Ishikawa (cell line): ENCODE data around the gene NETO2.

Experiments
- CEBPB ChIP-seq: IDR thresholded peaks from 2 replicates; pipeline ENCODE4 v1.6.1; 2012
- CREB1 ChIP-seq: IDR thresholded peaks from 2 replicates; pipeline ENCODE4 v1.6.1; 2012; ENCODE audit warnings: low read depth
- EGR1 ChIP-seq: IDR thresholded peaks from 2 replicates; pipeline ENCODE4 v1.6.1; 2012
- EP300 ChIP-seq: IDR thresholded peaks from 2 replicates; pipeline ENCODE4 v1.6.1; 2012; ENCODE audit warnings: borderline replicate concordance
- FOXM1 ChIP-seq: IDR thresholded peaks from 2 replicates; pipeline ENCODE4 v1.6.1; 2012; ENCODE audit warnings: low read depth, borderline replicate concordance
- NFIC ChIP-seq: IDR thresholded peaks from 2 replicates; pipeline ENCODE4 v1.6.1; 2012
- RAD21 ChIP-seq: IDR thresholded peaks from 2 replicates; pipeline ENCODE4 v1.6.1; 2012; ENCODE audit warnings: low read depth
- TAF1 ChIP-seq: IDR thresholded peaks from 2 replicates; pipeline ENCODE4 v1.6.1; 2012; ENCODE audit warnings: low read depth, mild to moderate bottlenecking
- TCF12 ChIP-seq: IDR thresholded peaks from 2 replicates; pipeline ENCODE4 v1.6.1; 2012; ENCODE audit warnings: low read depth
- TEAD4 ChIP-seq: IDR thresholded peaks from 2 replicates; pipeline ENCODE4 v1.6.1; 2012
- YY1 ChIP-seq: IDR thresholded peaks from 2 replicates; pipeline ENCODE4 v1.6.1; 2012; ENCODE audit warnings: low read depth
- ZBTB7A ChIP-seq: IDR thresholded peaks from 2 replicates; pipeline ENCODE4 v1.6.1; 2012; ENCODE audit warnings: low read depth
- TF ChIP-seq, protein P1 (sequence below): IDR thresholded peaks from 2 replicates; pipeline ENCODE4 v1.6.1; 2012
- TF ChIP-seq, protein P2 (sequence below): IDR thresholded peaks from 2 replicates; pipeline ENCODE4 v1.6.1; 2012
- TF ChIP-seq, protein P3 (sequence below): IDR thresholded peaks from 2 replicates; pipeline ENCODE4 v1.6.1; 2012; ENCODE audit warnings: low read depth, mild to moderate bottlenecking

NETO2 gene

DNA sequence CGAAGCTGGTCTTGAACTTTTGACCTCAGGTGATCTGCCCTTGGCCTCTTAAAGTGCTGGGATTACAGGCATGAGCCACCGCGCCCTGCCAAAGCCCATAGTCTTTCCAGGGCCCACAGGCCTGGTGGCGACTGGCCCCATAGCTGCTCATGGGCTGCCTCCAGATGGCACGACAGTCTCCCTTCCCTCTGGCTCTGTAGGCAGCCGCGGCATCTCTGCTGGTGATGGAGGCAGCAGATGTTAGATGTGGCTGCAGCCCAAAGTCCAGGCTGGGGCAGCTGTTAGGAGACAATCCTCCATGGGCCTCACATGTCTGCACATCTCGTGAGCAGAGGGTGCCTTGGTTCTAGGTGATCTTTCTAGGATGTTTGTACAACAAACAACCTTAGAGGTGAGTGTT, 100.5 kb downstream of the NETO2 start:
- no peak for TF ChIP-seq RAD21
- no peak for TF ChIP-seq FOXM1
- TF ChIP-seq ZBTB7A = no peak
- no peak for TF ChIP-seq TEAD4
- no peak for TF ChIP-seq EGR1

DNA sequence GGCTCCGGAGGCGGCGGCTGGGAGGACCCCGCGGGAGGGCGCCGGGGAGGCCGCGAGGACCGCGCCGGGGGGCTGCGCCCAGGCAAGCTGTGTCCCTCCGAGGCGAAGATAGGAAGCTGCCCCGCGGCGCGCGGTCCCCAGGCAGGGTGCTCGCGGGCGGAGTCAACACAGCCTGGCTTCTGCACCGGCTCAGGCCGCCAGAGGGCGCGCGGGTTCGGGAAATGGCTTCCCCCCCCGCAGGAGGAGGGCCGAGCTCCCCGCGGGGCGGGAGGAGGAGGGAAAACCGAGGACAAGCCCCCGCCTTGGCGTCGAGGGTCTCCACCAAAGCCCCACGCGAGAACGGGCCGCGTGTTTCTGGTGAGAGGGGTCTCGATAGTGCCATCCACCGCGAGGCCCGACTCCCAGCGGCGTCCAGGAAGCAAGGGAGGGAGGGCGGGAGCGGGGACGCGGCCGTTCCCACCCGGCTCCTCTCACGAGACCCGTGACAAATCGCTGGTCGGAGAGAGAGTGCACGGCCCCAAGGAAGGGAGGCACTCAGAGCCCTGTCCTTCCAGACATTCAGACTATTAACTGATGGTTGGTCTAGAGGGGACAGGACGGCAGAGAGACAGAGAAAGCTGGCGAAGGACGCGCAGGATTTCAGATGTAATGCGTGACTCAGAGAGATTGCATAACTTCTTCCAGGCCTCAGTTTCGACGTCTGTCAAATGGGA, 105.8 kb downstream of the NETO2 start:
- TF ChIP-seq ZBTB7A (peak; percentile 32; the same call in 1 of the 2 replicates), CREB1 (no peak), YY1 (peak; percentile 60), RAD21 (peak; percentile 83), CEBPB (peak; percentile 88)
- TF ChIP-seq, protein P1, sequence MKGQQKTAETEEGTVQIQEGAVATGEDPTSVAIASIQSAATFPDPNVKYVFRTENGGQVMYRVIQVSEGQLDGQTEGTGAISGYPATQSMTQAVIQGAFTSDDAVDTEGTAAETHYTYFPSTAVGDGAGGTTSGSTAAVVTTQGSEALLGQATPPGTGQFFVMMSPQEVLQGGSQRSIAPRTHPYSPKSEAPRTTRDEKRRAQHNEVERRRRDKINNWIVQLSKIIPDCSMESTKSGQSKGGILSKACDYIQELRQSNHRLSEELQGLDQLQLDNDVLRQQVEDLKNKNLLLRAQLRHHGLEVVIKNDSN = no peak
- TF ChIP-seq, protein P2, sequence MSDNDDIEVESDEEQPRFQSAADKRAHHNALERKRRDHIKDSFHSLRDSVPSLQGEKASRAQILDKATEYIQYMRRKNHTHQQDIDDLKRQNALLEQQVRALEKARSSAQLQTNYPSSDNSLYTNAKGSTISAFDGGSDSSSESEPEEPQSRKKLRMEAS = peak; percentile 55; the same call in 1 of the 2 replicates

DNA sequence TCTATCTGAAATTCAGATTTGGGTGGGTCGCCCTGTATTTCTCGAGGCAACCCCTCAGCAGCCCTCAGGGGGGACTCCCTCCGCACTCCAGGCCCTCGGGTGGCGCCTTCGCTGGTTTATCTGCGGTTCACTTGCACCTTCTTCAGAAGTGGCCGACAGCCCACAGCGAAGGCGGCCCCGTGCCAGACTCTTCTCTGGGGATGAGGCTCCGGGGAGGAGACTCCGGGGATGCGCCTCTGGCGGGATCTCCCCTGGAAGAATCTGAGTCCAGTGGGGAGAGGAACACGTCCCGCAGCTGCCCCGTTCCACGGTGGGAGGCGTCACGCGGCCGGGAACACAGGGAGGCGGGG, 106.4 kb downstream of the NETO2 start:
- TF ChIP-seq TEAD4 = no peak

DNA sequence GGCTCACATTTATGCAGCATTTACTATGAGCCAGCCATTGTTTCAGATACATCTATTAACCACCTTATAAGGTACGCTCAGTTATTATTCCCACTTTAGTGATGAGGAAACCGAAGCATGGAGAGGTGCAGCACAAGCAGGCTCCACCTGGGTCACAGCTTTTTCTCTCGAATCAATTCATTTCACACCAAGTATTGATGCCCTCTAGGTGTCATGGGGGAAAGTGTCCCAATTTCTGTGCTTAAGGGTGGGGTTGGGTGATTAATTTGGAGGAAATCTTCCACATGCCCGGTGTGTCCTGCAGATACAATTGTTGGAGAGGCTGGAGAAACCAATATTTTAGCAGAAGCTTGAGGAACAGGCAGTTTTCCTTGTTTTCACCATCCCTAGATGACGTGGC, 107.5 kb downstream of the NETO2 start:
- TF ChIP-seq TCF12 (no peak), ZBTB7A (no peak), CREB1 (no peak), TAF1 (no peak), YY1 (no peak), TEAD4 (no peak), NFIC (no peak), RAD21 (no peak), EP300 (no peak), CEBPB (no peak), FOXM1 (no peak), EGR1 (no peak)
- TF ChIP-seq, protein P1 = no peak
- TF ChIP-seq, protein P2 = no peak
- TF ChIP-seq, protein P3, sequence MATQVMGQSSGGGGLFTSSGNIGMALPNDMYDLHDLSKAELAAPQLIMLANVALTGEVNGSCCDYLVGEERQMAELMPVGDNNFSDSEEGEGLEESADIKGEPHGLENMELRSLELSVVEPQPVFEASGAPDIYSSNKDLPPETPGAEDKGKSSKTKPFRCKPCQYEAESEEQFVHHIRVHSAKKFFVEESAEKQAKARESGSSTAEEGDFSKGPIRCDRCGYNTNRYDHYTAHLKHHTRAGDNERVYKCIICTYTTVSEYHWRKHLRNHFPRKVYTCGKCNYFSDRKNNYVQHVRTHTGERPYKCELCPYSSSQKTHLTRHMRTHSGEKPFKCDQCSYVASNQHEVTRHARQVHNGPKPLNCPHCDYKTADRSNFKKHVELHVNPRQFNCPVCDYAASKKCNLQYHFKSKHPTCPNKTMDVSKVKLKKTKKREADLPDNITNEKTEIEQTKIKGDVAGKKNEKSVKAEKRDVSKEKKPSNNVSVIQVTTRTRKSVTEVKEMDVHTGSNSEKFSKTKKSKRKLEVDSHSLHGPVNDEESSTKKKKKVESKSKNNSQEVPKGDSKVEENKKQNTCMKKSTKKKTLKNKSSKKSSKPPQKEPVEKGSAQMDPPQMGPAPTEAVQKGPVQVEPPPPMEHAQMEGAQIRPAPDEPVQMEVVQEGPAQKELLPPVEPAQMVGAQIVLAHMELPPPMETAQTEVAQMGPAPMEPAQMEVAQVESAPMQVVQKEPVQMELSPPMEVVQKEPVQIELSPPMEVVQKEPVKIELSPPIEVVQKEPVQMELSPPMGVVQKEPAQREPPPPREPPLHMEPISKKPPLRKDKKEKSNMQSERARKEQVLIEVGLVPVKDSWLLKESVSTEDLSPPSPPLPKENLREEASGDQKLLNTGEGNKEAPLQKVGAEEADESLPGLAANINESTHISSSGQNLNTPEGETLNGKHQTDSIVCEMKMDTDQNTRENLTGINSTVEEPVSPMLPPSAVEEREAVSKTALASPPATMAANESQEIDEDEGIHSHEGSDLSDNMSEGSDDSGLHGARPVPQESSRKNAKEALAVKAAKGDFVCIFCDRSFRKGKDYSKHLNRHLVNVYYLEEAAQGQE = no peak

DNA sequence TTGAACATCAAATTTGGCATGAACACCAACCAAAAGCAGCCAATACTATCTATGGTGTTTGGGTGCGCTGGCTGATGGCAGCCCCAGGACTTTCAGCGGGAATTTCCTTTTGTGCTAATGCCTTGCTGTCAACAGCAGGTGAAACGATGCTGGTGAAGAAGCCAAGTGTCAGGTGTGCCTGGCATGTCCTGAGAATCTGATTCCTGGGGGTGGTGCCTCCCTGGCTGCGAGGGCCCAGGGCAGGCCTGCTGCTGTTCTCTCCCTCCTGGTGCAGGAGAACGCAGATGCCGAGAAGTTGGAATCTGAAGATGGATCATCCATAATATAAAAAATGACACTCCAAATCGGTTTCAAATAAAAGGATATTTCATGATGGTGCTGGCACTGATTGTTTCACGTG, 108.3 kb downstream of the NETO2 start:
- TF ChIP-seq FOXM1 = no peak
- TF ChIP-seq YY1 = no peak
- TF ChIP-seq, protein P1 = no peak
- TF ChIP-seq CREB1 = no peak
- TF ChIP-seq RAD21 = no peak
- TF ChIP-seq NFIC = no peak
- no peak for TF ChIP-seq EP300
- TF ChIP-seq, protein P2 = no peak
- TF ChIP-seq TEAD4 = no peak
- TF ChIP-seq, protein P3 = no peak
- no peak for TF ChIP-seq EGR1
- TF ChIP-seq TCF12 = no peak
- TF ChIP-seq CEBPB = no peak
- no peak for TF ChIP-seq TAF1
- TF ChIP-seq ZBTB7A = no peak

DNA sequence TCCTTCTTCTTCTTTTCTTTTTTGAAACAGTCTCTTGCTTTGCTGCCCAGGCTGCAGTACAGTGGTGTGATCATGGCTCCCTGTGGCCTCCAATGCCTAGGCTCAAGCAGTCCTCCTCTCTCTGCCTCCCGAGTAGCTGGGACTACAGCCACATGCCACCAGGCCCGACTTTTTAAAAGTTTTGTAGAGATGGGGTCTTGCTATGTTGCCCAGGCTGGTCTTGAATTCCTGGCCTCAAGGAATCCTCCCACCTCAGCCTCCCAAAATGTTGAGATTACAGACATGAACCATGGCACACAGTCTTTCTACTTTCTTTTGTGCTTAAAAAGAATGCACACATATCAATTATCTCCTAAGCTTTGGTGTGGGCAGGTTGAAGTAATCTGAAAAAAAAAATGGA, 109.3 kb downstream of the NETO2 start:
- TF ChIP-seq NFIC (no peak), CREB1 (no peak)
